ENCODE data around the gene HPCAL4.

HPCAL4 gene

GRCh38 chr1:39628807-39629350, 62.4 kb downstream of the HPCAL4 start:
- DNase-seq (ENCODE audit: low spot score), result no peak
- no peak for FAIRE-seq

All from RCC 7860 (cell line).